ENCODE data around the gene IFI6.

DNA sequence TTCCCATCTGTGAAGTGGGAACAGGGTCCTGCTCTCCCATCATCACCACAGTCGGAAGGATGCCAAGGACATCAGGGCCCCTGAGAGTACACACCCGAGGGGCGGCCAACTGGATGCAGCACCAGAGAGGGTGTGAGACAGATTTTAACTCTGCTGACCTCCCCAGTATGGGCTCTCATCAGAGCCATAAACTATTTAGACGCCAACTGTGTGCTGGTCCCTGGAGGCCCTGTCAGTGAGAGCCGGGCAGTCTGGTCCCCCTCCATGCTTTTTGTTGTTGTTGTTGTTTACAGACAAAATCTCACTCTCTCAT is 38.7 kb downstream of the IFI6 start:
- TF ChIP-seq, protein P1, sequence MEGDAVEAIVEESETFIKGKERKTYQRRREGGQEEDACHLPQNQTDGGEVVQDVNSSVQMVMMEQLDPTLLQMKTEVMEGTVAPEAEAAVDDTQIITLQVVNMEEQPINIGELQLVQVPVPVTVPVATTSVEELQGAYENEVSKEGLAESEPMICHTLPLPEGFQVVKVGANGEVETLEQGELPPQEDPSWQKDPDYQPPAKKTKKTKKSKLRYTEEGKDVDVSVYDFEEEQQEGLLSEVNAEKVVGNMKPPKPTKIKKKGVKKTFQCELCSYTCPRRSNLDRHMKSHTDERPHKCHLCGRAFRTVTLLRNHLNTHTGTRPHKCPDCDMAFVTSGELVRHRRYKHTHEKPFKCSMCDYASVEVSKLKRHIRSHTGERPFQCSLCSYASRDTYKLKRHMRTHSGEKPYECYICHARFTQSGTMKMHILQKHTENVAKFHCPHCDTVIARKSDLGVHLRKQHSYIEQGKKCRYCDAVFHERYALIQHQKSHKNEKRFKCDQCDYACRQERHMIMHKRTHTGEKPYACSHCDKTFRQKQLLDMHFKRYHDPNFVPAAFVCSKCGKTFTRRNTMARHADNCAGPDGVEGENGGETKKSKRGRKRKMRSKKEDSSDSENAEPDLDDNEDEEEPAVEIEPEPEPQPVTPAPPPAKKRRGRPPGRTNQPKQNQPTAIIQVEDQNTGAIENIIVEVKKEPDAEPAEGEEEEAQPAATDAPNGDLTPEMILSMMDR (IDR thresholded peaks at IDR 0.05), result no peak
- no peak for TF ChIP-seq POLR2A (IDR thresholded peaks at IDR 0.05)

Data from testis (tissue), 2 donors.